HG03469 (cell line): ENCODE data around the gene DERL3.

Source experiments
- ATAC-seq: cut with Tn5 transposase; IDR thresholded peaks from one replicate; pipeline ENCODE4 v1.9.1; 2021; ENCODE audit warnings: mild to moderate bottlenecking, moderate library complexity, moderate number of reproducible peaks; ENCODE audit not compliant: unreplicated experiment

DERL3 gene

DNA sequence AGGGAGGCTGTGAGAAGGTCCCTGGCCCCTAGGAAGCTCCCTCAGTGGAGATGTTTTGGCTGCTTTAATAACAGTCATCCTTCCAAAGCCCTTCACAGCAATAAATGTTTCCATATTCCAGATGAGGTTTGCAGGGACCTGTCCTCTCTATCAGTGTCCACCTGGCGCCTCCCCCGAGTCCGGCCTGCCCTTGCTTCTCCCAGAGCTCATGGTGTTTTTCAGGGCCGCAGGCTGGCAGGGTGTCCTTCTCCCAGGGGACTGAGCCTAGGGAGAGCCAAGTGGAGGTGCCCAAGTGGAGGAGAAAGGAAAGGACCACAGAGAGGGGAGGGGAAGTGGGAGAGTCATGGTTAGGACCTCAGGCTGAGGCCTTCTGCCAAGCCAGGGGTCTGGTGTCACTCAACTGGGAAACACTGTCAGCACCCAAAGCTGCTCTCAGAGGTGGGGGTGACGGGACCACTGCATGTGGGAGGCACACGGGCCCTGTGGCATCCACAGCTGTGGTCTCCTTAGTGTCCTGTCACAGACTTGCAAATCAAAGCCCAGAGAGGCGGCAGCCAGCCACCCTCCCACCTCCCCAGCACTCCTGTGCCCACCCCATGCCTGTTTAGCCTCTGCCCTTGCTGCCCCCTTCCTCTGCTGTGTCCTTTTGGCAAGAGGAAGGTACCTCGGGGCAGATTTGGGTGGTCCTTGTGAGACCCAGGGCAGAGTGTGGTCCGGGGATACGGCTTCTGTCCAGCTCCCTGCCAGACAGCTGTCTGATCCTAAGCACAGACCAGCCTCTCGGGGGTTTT is 6.4 kb downstream of the DERL3 start:
- ATAC-seq = no peak

DNA sequence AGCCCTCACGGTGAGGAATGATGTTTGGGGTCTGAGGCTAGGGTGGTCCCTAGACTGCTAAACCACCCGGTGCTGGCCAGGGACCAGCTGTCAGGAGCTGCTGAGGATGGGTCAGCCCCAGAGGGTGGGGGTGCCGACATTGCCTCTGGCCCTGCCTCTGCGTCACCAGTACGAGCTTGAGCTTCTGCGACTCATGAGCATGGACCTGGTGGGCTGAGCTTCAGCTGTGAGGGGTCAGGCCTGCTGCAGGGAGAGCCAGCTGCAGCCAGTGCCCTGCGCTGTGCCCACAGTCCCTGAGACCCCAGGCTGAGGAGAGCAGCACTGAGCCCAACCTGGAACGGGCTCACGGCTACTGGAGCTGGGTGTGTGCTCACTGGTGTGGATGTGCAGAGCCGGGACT is 7.0 kb downstream of the DERL3 start:
- ATAC-seq = no peak

DNA sequence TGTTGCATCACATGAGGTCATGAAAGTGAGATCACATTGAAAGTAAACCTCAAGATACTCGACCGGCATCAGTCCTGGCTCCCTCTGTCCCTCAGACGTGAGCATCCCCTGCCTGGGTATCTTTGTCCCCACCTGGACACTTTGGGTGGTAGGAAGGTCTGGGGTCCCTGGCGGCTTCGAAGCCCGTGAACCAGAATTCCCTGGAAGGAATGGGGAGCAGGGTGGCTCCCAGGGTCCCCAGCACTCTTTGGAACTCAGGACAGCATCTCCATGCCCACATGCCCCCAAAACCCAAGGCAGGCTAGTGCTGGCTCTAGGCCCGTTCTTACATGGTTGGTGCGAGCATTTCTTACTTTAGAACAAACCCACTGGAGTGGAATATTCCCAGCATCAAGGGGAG is 7.5 kb downstream of the DERL3 start:
- ATAC-seq = no peak

- ATAC-seq = no peak
Observed at GRCh38 chr22:23829845-23830372, 8.9 kb downstream of the DERL3 start.

DNA sequence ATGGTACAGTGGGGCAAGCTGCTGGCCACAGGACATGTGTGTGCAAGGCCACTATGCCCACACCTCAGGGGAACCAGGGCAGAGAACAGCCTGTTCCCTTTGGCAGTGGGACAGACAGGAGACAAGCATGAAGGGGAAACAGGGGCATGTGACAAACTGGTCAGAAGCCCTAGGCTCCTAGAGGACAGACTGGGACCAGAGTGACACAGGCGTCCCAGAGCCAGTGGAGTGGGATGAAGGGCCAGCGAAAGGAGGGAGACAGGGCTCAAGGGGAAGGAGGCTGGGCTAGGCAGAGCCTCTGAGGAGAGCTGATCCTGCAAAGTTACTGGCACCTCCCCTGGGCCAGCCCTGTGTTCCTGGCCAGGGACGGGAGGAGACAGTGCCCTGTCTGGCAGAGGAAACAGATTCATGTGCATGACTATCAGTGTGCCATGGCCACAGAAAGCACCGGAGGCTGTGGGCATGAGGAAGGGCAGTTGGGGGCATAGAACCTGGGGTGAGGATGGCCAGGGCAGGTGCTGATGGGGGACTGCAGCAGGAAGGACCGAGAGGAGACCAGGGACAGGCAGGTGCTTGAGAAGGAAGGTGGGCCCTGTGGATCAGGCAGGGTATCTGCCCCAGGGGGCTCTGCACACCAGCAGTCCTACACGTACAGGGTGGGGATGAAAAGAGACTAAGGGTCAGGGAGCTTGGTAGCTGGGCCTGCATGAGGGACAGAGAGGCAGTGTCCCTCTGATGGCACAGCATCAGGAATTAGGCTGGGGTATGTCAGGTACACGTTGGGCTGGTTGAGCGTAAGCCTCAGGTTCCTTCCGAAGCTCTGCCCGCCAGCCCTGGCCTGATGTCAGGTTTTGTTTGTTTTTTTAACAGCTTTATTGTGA is 9.8 kb downstream of the DERL3 start:
- ATAC-seq = no peak

DNA sequence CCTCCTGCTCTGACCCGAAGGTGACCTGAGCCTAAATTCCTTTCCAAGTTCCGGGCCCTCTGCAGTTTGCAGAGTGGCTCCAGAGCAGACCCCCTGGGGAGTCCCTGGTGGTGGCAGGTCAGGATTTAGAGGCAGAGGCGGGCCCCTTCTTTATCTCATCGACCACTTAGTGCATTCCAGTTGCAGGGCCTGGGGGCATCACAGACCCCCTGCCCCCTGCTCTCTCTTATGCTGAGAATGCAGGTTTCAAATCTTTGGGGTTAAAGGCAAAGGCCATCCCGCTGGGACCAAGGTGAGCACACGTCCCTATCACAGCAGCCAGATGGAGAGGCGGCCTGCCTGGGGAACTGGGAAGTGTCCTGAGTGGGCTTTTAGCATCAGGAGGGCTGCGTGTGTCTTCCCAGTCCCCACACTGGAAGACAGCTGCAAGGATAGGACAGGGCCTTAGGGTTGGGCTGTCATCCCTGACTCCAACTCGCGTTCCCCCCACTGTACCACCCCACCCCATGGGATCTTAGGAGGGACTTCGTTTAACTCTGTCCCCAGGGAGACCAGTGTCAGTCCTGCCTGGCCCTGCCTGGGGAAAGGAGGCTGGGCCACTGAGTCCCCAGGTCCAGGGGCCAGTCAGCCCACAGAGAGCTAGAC is 11.3 kb downstream of the DERL3 start:
- no peak for ATAC-seq

DNA sequence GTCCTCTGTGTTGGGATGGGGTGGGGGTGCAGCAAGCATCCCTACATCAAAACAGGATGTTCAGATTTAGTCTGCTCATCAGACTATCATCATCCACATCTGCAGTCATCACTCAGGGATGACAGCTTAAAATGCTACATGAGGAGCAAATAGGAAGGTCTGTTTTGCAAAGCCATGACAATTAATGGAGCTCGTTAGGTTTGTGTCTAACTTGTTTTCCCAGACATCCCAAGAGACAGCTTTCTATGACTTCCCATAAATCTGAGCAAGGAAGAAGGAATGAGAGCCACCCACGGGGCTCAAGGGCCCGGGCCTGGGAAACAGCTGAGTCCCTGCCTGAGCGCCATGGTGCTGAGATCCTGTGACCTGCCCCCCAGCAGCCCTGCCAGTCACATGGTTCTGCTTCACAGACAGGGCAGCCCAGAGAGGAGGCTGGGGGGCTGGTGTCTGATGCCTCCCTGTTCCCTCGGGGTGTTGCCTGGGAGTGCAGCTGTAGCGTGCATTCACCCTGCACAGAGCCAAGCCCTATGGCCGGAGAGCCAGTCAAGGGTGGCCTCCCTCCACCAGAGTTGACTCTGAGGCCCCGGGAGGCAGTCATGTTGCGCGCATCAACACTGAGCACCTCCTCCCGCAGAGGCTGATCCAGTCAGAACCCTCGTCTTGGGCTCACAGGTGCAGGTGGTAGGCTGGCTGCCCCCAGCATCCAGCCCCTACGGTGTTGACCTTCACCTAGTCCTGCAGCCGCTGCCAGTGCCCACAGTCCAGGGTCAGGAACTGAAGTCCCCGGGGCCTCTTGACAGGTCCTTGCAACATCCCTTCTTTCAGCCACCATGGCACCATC is 12.1 kb downstream of the DERL3 start:
- ATAC-seq = no peak

DNA sequence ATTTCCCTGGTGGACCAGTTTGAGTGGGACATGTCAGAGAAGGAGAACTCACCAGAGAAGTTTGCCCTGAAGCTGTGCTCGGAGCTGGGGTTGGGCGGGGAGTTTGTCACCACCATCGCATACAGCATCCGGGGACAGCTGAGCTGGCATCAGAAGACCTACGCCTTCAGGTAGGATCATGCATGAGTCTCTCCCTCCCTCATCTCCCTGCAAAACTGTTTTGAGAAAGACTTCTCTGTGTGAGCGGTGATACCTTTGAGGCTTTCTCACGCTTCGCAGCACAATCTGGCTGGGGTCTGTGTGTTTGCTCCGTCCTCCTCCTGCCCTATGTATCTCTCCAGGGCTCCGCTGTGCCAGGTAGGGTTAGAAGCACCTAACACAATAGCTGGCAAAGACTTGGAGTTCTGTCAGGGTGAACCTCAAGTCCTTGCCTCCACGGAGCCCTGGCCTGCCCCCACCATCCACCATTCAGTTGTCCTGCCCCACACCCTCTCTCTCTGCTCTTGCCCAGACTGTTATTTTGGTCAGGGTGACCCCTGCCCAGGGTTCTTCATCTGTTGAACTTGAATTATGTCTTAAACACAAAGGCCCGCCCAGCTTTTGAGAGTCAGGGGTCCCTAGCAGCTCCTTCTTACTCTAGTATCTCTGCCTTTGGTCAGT is 13.4 kb downstream of the DERL3 start:
- ATAC-seq = no peak

- no peak for ATAC-seq
Observed at GRCh38 chr22:23824476-23825245, 14.1 kb downstream of the DERL3 start.

DNA sequence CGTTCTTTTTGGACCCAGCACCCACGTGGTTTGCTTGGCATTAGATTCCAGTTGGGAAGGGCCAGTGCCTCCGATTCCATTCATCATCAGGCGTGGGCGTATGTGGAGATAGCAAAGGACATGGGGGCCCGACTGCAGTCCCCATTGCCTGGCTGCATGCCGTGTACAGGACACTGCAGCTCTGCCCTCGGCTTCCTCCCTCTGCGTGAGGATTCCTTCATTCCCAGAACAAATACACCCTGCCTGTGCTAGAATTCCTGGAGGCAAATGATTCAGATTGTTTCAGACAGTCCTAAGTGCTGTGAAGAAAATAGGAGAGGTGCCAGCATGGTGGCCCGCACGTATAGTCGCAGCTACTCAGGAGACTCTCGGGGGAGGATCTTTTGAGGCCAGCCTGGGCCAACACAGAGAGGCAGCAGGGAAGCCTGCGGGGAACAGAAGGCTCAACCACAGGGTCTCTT is 15.4 kb downstream of the DERL3 start:
- no peak for ATAC-seq

DNA sequence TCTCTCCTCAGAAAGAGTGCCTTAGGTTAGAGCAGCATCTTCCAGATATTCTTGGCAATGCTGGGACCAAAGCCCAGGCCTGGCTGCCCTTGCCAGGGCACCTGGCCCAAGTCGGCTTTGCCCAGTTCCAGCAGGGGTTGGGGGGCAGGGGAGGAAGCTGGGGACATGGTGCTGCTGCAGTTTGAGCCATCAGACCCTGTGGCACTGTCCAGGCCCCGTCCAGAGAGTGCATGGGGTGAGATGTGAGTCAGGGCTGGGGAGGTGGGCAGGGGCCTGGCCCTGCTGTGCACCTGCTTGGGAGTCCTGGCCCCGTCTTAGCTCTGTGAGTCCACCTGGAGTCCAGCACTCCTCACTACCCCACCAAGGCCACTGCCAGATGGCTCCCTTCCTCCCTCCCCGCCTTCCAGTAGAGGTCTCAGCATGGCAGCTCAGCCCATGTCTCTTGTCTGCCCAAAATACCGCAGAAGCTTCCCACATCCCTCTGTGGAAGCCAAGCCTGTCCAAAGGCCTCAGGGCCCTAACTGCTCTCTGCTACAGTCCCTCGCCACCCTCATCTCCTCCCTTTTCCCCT is 16.6 kb downstream of the DERL3 start:
- ATAC-seq = no peak

- no peak for ATAC-seq
Observed at GRCh38 chr22:23820748-23821211, 18.0 kb downstream of the DERL3 start.

DNA sequence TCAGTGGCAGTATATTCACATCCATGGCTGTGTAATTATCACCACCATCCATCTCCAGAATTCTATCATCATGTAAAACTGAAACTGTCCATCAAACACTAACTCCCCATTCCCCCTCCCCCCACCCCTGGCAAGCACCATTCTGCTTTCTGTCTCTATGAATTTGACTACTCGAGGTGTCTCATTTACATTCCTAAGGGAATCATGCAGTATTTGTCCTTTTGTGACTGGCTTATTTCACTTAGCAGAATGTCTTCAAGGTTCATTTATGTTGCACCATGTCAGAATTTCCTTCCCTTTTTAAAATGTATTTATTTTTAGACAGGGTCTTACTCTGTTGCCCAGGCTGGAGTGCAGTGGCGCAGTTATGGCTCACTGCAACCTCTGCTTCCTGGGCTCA is 20.3 kb downstream of the DERL3 start:
- no peak for ATAC-seq

DNA sequence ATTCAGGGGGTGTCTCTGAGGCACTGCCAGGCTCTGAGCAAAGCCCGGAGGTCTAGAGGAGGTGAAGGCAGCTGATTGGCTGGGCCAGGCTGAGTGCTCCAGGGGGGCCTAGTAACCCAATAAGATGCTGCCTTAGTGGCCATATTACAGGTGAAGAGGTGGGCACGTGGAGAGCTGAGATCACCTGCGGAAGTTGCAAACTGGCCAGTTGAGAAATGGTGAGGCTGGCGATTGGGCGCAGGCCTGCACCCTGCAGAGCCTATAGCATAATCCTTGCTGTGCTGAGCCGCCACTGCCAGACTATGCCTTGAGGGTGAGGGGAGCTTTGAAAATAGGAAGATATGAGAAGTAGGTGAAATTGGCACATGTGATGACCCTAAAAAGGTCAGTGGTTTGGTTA is 21.7 kb downstream of the DERL3 start:
- ATAC-seq = no peak

DNA sequence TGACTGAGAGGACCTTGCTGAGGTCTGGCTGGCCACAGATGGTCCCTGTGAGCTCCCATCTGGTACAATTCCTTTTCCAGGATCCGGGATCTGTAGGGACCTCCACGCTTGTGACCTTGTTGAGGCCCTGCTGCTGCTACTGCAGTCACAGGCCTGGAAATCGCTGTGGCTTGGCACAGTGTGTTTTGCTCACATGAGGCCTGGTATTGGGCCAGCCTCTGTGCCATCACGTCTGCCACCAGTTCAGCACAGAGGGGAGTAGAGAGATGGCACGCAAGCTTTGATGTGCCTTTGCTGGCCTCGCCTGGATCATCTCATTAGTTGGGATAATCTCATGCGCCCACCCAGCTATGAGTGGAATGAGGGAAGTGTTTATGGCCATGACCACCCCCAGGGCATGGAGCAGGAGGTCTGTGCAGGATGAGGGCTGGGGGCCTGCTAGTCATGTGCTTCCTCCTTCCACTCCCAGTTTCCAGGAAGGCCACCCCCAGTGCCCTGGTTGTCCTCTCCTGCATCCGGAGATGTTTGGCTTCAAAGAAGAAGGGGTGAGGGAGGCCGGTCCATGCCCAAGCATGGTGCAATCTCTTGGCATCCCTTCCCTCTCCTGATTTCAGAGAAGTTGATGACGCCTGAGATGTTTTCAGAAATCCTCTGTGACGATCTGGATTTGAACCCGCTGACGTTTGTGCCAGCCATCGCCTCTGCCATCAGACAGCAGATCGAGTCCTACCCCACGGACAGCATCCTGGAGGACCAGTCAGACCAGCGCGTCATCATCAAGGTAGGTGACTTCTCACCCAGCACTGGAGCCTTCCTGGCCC is 22.4 kb downstream of the DERL3 start:
- no peak for ATAC-seq

GRCh38 chr22:23815541-23816155 is 23.2 kb downstream of the DERL3 start:
- ATAC-seq = no peak

GRCh38 chr22:23812378-23812777 is 26.4 kb downstream of the DERL3 start:
- no peak for ATAC-seq
